KMS-11 (cell line): ENCODE measurements around the gene ACVR1B.

Experiments used
- H2AFZ ChIP-seq: fragments of 200-600 bp; sonication (generic); 2 replicates; pipeline ENCODE4 v1.6.1; 2016; ENCODE audit warnings: antibody characterized with exemption, mixed run types, low read depth
- H3K27ac ChIP-seq: fragments of 200-600 bp; sonication (generic); 2 replicates; pipeline ENCODE4 v1.6.1; 2016; ENCODE audit warnings: mild to moderate bottlenecking, mixed run types
- H3K27me3 ChIP-seq: fragments of 200-600 bp; sonication (generic); 2 replicates; pipeline ENCODE4 v1.6.1; 2017; ENCODE audit warnings: mild to moderate bottlenecking, low read depth, mixed run types, moderate library complexity; ENCODE audit not compliant: insufficient read depth
- H3K36me3 ChIP-seq: fragments of 200-600 bp; sonication (generic); 2 replicates; pipeline ENCODE4 v1.6.1; 2017; ENCODE audit warnings: mild to moderate bottlenecking, mixed run types; ENCODE audit not compliant: insufficient read depth
- H3K4me1 ChIP-seq: fragments of 200-600 bp; sonication (generic); 2 replicates; pipeline ENCODE4 v1.6.1; 2016; ENCODE audit warnings: mild to moderate bottlenecking, low read depth, mixed run types; ENCODE audit not compliant: poor library complexity, severe bottlenecking
- H3K4me2 ChIP-seq: fragments of 200-600 bp; sonication (generic); 2 replicates; pipeline ENCODE4 v1.7.0; 2016; ENCODE audit warnings: mild to moderate bottlenecking, mixed run types
- H3K4me3 ChIP-seq: fragments of 200-600 bp; sonication (generic); IDR thresholded peaks from 2 replicates; pipeline ENCODE4 v1.6.1; 2017; ENCODE audit warnings: low read depth, low read length, mixed read lengths; ENCODE audit not compliant: insufficient read depth
- H3K79me2 ChIP-seq: fragments of 200-600 bp; sonication (generic); 2 replicates; pipeline ENCODE4 v1.6.1; 2016; ENCODE audit warnings: low read depth, mixed run types; ENCODE audit not compliant: insufficient read depth
- H3K9ac ChIP-seq: fragments of 200-600 bp; sonication (generic); 2 replicates; pipeline ENCODE4 v1.6.1; 2016; ENCODE audit warnings: mild to moderate bottlenecking, mixed run types
- H4K20me1 ChIP-seq: fragments of 200-600 bp; sonication (generic); 2 replicates; pipeline ENCODE4 v1.6.1; 2016; ENCODE audit warnings: mild to moderate bottlenecking, mixed run types; ENCODE audit not compliant: insufficient read depth
- CTCF ChIP-seq: fragments of 200-600 bp; sonication (generic); conservative IDR thresholded peaks from 2 replicates; pipeline ENCODE4 v1.6.1; 2017; ENCODE audit warnings: low read depth, mild to moderate bottlenecking, antibody characterized with exemption, low read length, moderate library complexity, mixed read lengths

Gene ACVR1B

GRCh38 chr12:51950682-51951198, 759 bp upstream of the ACVR1B start:
- Histone ChIP-seq H3K27me3 (no peaks in the 10 kb centered on the region; the same call in 1 of the 2 replicates), H2AFZ (peak overlapping the region; percentile 91), H4K20me1 (no peaks in the 10 kb centered on the region), H3K79me2 (peaks cover 5% of the 10 kb centered on the region; the same call in 1 of the 2 replicates), H3K4me2 (peak overlapping the region; percentile 92), H3K36me3 (no peaks in the 10 kb centered on the region), H3K4me1 (peaks cover 31% of the 10 kb centered on the region), H3K4me3 (no peak overlapping the region), H3K9ac (no peak overlapping the region; the same call in 1 of the 2 replicates), H3K27ac (no peak overlapping the region)
- no peak for TF ChIP-seq CTCF

- peak overlapping the region; percentile 84 for H3K9ac ChIP-seq
These were observed 584 bp downstream of the ACVR1B start for GRCh38 chr12:51951843-51952722.

GRCh38 chr12:51953089-51953488, 1.6 kb downstream of the ACVR1B start:
- no peak overlapping the region; the same call in 1 of the 2 replicates for H3K4me2 ChIP-seq
- no peak overlapping the region for H3K27ac ChIP-seq

More at GRCh38 chr12:51951843-51952722, 584 bp downstream of the ACVR1B start:
- H3K79me2 ChIP-seq, result peaks cover 13% of the 10 kb centered on the region
- H3K4me3 ChIP-seq, result peak overlapping the region; percentile 59
- no peak for TF ChIP-seq CTCF
- peak overlapping the region; percentile 87 for H3K4me2 ChIP-seq
- H3K36me3 ChIP-seq, result no peaks in the 10 kb centered on the region
- H3K27me3 ChIP-seq, result no peaks in the 10 kb centered on the region; the same call in 1 of the 2 replicates
- H2AFZ ChIP-seq, result peak overlapping the region; percentile 76
- no peaks in the 10 kb centered on the region for H4K20me1 ChIP-seq
- H3K4me1 ChIP-seq, result peaks cover 43% of the 10 kb centered on the region
- no peak overlapping the region for H3K27ac ChIP-seq

GRCh38 chr12:51953864-51954263, 2.4 kb downstream of the ACVR1B start:
- H3K27me3 ChIP-seq, result no peaks in the 10 kb centered on the region; the same call in 1 of the 2 replicates
- no peak overlapping the region for H3K4me2 ChIP-seq
- no peak overlapping the region for H3K9ac ChIP-seq
- no peaks in the 10 kb centered on the region for H3K36me3 ChIP-seq
- peaks cover 46% of the 10 kb centered on the region for H3K4me1 ChIP-seq
- no peak overlapping the region for H2AFZ ChIP-seq
- H3K4me3 ChIP-seq, result no peak overlapping the region
- peaks cover 18% of the 10 kb centered on the region for H3K79me2 ChIP-seq
- TF ChIP-seq CTCF, result no peak
- no peak overlapping the region for H3K27ac ChIP-seq
- no peaks in the 10 kb centered on the region for H4K20me1 ChIP-seq

More at GRCh38 chr12:51953089-51953488, 1.6 kb downstream of the ACVR1B start:
- Histone ChIP-seq H3K27me3 (no peaks in the 10 kb centered on the region; the same call in 1 of the 2 replicates), H3K9ac (no peak overlapping the region), H3K36me3 (no peaks in the 10 kb centered on the region), H2AFZ (no peak overlapping the region), H3K4me3 (no peak overlapping the region), H4K20me1 (no peaks in the 10 kb centered on the region), H3K79me2 (peaks cover 18% of the 10 kb centered on the region), H3K4me1 (peaks cover 46% of the 10 kb centered on the region)
- TF ChIP-seq CTCF, result no peak
